SK-N-SH (cell line): ENCODE data around the gene LCMT1. TPM values are rescaled to one million over a fixed set of nuclear protein-coding genes. Genes with fewer than 3 reads are reported as not detected.

ENCODE experiments used
- CTCF ChIA-PET: fragments of 300-600, 350-600 bp; formaldehyde crosslinking; extraction: SDS; loops from one replicate; lab custom pipeline; 2021; lab: Yijun Ruan, JAX
- POLR2A ChIA-PET: fragments of 350-600 bp; sonication (Branson Sonifier 250); formaldehyde crosslinking; extraction: SDS; loops from one replicate; lab custom pipeline; 2020; ENCODE audit warnings: antibody characterized with exemption, inconsistent platforms; lab: Yijun Ruan, JAX
- DNase-seq: peaks from one replicate; pipeline ENCODE4 v3.0.0; 2012
- H2AFZ ChIP-seq: fragments of 200-600 bp; sonication (generic); 2 replicates; pipeline ENCODE4 v1.8.1; 2016; ENCODE audit warnings: antibody characterized with exemption, mild to moderate bottlenecking, low read depth
- H3F3A ChIP-seq: fragments of 200-600 bp; sonication (generic); replicated peaks from 2 replicates; pipeline ENCODE3; 2016; ENCODE audit warnings: antibody characterized with exemption, mild to moderate bottlenecking; ENCODE audit not compliant: insufficient read depth
- H3K27ac ChIP-seq, 2 experiments: fragments of 200-500 bp in 1 of 2; fragments of 200-600 bp in 1 of 2; sonication (Bioruptor generic) in 1 of 2; sonication (generic), shearing (Covaris generic) in 1 of 2; 2 replicates each; pipeline versions ENCODE4 v1.5.1 to v1.6.1; 2014 to 2016; ENCODE audit warnings: low read depth in 2 of 2, inconsistent platforms in 1 of 2, low read length in 1 of 2, mild to moderate bottlenecking in 1 of 2, mixed read lengths in 1 of 2
- H3K27me3 ChIP-seq: fragments of 200-600 bp; sonication (generic), shearing (Covaris generic); 2 replicates; pipeline ENCODE4 v1.6.1; 2016; ENCODE audit warnings: mixed run types; ENCODE audit not compliant: insufficient read depth
- H3K36me3 ChIP-seq, 2 experiments: fragments of 200-500 bp in 1 of 2; fragments of 200-600 bp in 1 of 2; sonication (Bioruptor generic) in 1 of 2; sonication (generic) in 1 of 2; replicated peaks in 1 of 2; 2 replicates each; pipeline versions ENCODE3 to v1.5.1; 2014 to 2016; ENCODE audit warnings: low read length in 1 of 2, mild to moderate bottlenecking in 1 of 2; ENCODE audit not compliant: insufficient read depth in 2 of 2, control insufficient read depth in 1 of 2
- H3K4me1 ChIP-seq, 2 experiments: fragments of 200-500 bp in 1 of 2; fragments of 200-600 bp in 1 of 2; sonication (Bioruptor generic) in 1 of 2; sonication (generic), shearing (Covaris generic) in 1 of 2; 2 replicates each; pipeline versions ENCODE4 v1.5.1 to v1.6.1; 2014 to 2016; ENCODE audit warnings: low read depth in 1 of 2, low read length in 1 of 2, mixed run types in 1 of 2; ENCODE audit not compliant: insufficient read depth in 2 of 2, control insufficient read depth in 1 of 2
- H3K4me2 ChIP-seq: fragments of 200-600 bp; sonication (generic), shearing (Covaris generic); 2 replicates; pipeline ENCODE4 v1.6.1; 2017; ENCODE audit warnings: mixed run types
- H3K4me3 ChIP-seq, 2 experiments: fragments of 200-500 bp in 1 of 2; fragments of 200-600 bp in 1 of 2; sonication (Bioruptor generic) in 1 of 2; sonication (generic), shearing (Covaris generic) in 1 of 2; 2 replicates each; pipeline versions ENCODE4 v1.5.1 to v1.8.1; 2014 to 2016; ENCODE audit warnings: low read depth in 2 of 2, inconsistent platforms in 1 of 2, low read length in 1 of 2, mild to moderate bottlenecking in 1 of 2, mixed read lengths in 1 of 2, moderate library complexity in 1 of 2
- H3K79me2 ChIP-seq: fragments of 200-600 bp; sonication (generic); 2 replicates; pipeline ENCODE4 v1.8.1; 2017; ENCODE audit warnings: mild to moderate bottlenecking; ENCODE audit not compliant: insufficient read depth
- H3K9ac ChIP-seq: fragments of 200-600 bp; sonication (generic); 2 replicates; pipeline ENCODE4 v1.6.1; 2017; ENCODE audit warnings: mixed run types
- H3K9me2 ChIP-seq: fragments of 200-600 bp; sonication (generic); 2 replicates; pipeline ENCODE4 v1.6.1; 2017; ENCODE audit warnings: mixed run types
- H3K9me3 ChIP-seq: fragments of 200-600 bp; sonication (generic); 2 replicates; pipeline ENCODE4 v1.6.1; 2017; ENCODE audit warnings: mixed run types, mild to moderate bottlenecking, moderate library complexity
- H4K20me1 ChIP-seq: fragments of 200-600 bp; sonication (generic); 2 replicates; pipeline ENCODE4 v1.6.1; 2017; ENCODE audit warnings: mild to moderate bottlenecking, mixed run types; ENCODE audit not compliant: insufficient read depth
- CHD2 ChIP-seq: fragments of 150-350 bp; IDR thresholded peaks from 2 replicates; pipeline ENCODE4 v1.6.1; 2018; ENCODE audit warnings: low read length; ENCODE audit not compliant: partially characterized antibody
- ELF1 ChIP-seq: IDR thresholded peaks from 2 replicates; pipeline ENCODE4 v1.4.0; 2012
- EP300 ChIP-seq, 2 experiments: IDR thresholded peaks; 2 replicates each; pipeline versions ENCODE4 v1.4.0 to v1.6.1; 2012; ENCODE audit warnings: borderline replicate concordance in 1 of 2, low read depth in 1 of 2, low read length in 1 of 2
- EZH2phosphoT487 ChIP-seq: fragments of 200-600 bp; sonication (generic); IDR thresholded peaks from 2 replicates; pipeline ENCODE4 v1.6.1; 2017; ENCODE audit warnings: low read depth, mixed run types, mild to moderate bottlenecking, antibody characterized with exemption, moderate library complexity, borderline replicate concordance
- FOXJ3 ChIP-seq: sonication (generic); formaldehyde crosslinking; IDR thresholded peaks from 2 replicates; pipeline ENCODE4 v1.5.1; 2020; ENCODE audit warnings: mild to moderate bottlenecking, missing genetic modification reagents
- GATA2 ChIP-seq: sonication (generic); formaldehyde crosslinking; IDR thresholded peaks from 2 replicates; pipeline ENCODE4 v1.5.0; 2020; ENCODE audit warnings: mild to moderate bottlenecking, missing genetic modification reagents
- MEF2A ChIP-seq: IDR thresholded peaks from 2 replicates; pipeline ENCODE4 v1.4.0; 2012; ENCODE audit warnings: low read depth, borderline replicate concordance
- MXI1 ChIP-seq: IDR thresholded peaks from 2 replicates; pipeline ENCODE4 v1.6.1; 2012; ENCODE audit warnings: mild to moderate bottlenecking, low read depth, low read length, improper control_type of control experiment
- NFIC ChIP-seq: IDR thresholded peaks from 2 replicates; pipeline ENCODE4 v1.4.0; 2012; ENCODE audit warnings: borderline replicate concordance
- SMC3 ChIP-seq: IDR thresholded peaks from 2 replicates; pipeline ENCODE4 v1.6.1; 2012; ENCODE audit warnings: low read depth, low read length, improper control_type of control experiment
- TCF12 ChIP-seq: IDR thresholded peaks from 2 replicates; pipeline ENCODE4 v1.4.0; 2012
- USF1 ChIP-seq: IDR thresholded peaks from 2 replicates; pipeline ENCODE4 v1.4.0; 2012; ENCODE audit warnings: low read depth, borderline replicate concordance
- WGBS: methylation state at CpG from one replicate; pipeline ENCODE4 v1.1.6; 2017; ENCODE audit warnings: low lambda C conversion rate; 5-methylcytosine and 5-hydroxymethylcytosine counted together
- polyA plus RNA-seq, 3 experiments: library from polyadenylated mRNA; depleted of rRNA; stranded (reverse); fragments of >200 nt; gene quantifications; 2 replicates each; pipeline ENCODE4 v1.2.3, GENCODE V29; 2012
- TF ChIP-seq, protein P1 (sequence below): IDR thresholded peaks from 2 replicates; pipeline ENCODE4; 2012
- TF ChIP-seq, protein P2 (sequence below): IDR thresholded peaks from 2 replicates; pipeline ENCODE4 v1.4.0; 2012; ENCODE audit warnings: low read depth

Gene LCMT1
- polyA plus RNA-seq, 1 of the 3 experiments (the other 2 are of a cell fraction): 29.8 TPM

- TF ChIP-seq USF1: no peak
- TF ChIP-seq SMC3: 0 out of 2 replicates have a peak, but pooled peaks have one; percentile 19
- TF ChIP-seq CHD2: peak; percentile 98
- TF ChIP-seq MEF2A: no peak
- TF ChIP-seq TCF12: 0 out of 2 replicates have a peak, but pooled peaks have one; percentile 7
- peak; percentile 48; the same call in 1 of the 2 replicates for TF ChIP-seq NFIC
- TF ChIP-seq GATA2: no peak
- TF ChIP-seq EP300 (IDR thresholded peaks at IDR 0.05; ENCODE audit: borderline replicate concordance in 1 of 2, low read depth in 1 of 2, low read length in 1 of 2): no peak
- no peak for TF ChIP-seq EZH2phosphoT487
- TF ChIP-seq, protein P1, sequence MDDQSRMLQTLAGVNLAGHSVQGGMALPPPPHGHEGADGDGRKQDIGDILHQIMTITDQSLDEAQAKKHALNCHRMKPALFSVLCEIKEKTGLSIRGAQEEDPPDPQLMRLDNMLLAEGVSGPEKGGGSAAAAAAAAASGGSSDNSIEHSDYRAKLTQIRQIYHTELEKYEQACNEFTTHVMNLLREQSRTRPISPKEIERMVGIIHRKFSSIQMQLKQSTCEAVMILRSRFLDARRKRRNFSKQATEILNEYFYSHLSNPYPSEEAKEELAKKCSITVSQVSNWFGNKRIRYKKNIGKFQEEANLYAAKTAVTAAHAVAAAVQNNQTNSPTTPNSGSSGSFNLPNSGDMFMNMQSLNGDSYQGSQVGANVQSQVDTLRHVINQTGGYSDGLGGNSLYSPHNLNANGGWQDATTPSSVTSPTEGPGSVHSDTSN: no peak
- TF ChIP-seq, protein P2, sequence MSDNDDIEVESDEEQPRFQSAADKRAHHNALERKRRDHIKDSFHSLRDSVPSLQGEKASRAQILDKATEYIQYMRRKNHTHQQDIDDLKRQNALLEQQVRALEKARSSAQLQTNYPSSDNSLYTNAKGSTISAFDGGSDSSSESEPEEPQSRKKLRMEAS: 0 out of 2 replicates have a peak, but pooled peaks have one; percentile 39
- no peak for TF ChIP-seq ELF1
- TF ChIP-seq MXI1: peak; percentile 56; the same call in 1 of the 2 replicates
Observed at GRCh38 chr16:25106567-25107465, 4.7 kb upstream of the LCMT1 start (continued).

DNA sequence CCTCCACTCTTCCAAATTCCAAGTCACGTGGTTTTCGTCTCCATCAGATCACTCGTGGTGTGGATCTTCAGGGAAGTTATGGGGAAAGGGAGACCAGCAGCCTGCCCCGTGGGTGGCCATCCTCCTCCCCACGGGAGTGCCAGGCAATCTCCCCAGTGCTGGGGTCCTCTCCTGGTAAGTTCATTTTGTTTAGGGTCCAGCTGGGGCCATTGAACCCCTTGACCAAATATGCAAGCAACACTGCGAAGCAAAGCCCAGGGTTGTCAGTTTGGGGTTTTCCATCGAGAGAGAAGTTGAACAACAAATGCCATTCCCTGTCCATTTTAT lies 4.1 kb upstream of the LCMT1 start:
- peak overlapping the region; percentile 67 to 84 for H3K4me3 ChIP-seq
- no peaks in the 10 kb centered on the region for H3K36me3 ChIP-seq
- POLR2A ChIA-PET: interaction anchor here (0.6 to 1.5 kb wide), 7 partner anchors 9 to 281 kb away, joined by 3 to 8 read pairs (median 3); partner anchors contain the start of gene ARHGAP17
- no peaks in the 10 kb centered on the region for H3K27me3 ChIP-seq
- TF ChIP-seq GATA2 (no peak), CHD2 (no peak), EP300 (IDR thresholded peaks at IDR 0.05; ENCODE audit: borderline replicate concordance in 1 of 2, low read depth in 1 of 2, low read length in 1 of 2) (no peak), SMC3 (no peak), MXI1 (no peak), FOXJ3 (CRISPR knock-in tag) (no peak)
- TF ChIP-seq, protein P1: no peak
- CTCF ChIA-PET: interaction anchor here (0.7 to 2.1 kb wide), 9 partner anchors 16 to 348 kb away, joined by 3 to 7 read pairs (median 3); no protein-coding TSS in a partner anchor
- H3F3A ChIP-seq: peaks cover 22% of the 10 kb centered on the region
- peaks cover 11 to 21% of the 10 kb centered on the region in 2 experiments for H3K4me1 ChIP-seq
- H3K4me2 ChIP-seq: peak overlapping the region; percentile 85
- H2AFZ ChIP-seq: peak overlapping the region; percentile 90
- H4K20me1 ChIP-seq: no peaks in the 10 kb centered on the region
- WGBS: 65% methylated on average over 7 of the region's 7 CpGs
- peak overlapping the region in 1 of 2 experiments; percentile 82; a peak in 2 of 4 replicates for H3K27ac ChIP-seq
- H3K79me2 ChIP-seq: peaks cover 21% of the 10 kb centered on the region
- DNase-seq: peak; percentile 28
- no peaks in the 10 kb centered on the region for H3K9me2 ChIP-seq
- no peaks in the 10 kb centered on the region for H3K9me3 ChIP-seq
- H3K9ac ChIP-seq: peak overlapping the region; percentile 77
